Esophagus squamous epithelium (tissue), 4 donors: Measurements from ENCODE around the gene TSPAN11.
"Not testable (repeated sequence)": the region's sequence is repeated elsewhere in the genome, so short reads cannot be mapped to it uniquely, and the experiment has no call there.

Experiments
- CTCF ChIP-seq, 6 experiments: fragments of 450-650 bp in 4 of 6; fragments of 200-600 bp in 2 of 6; sonication (generic) in 2 of 6; IDR thresholded peaks; one replicate each; pipeline ENCODE4 v1.5.1; 2016 to 2019; ENCODE audit warnings: antibody characterized with exemption in 6 of 6, mild to moderate bottlenecking in 4 of 6, moderate library complexity in 4 of 6
- POLR2A ChIP-seq, 4 donors: fragments of 450-650 bp; IDR thresholded peaks; one replicate each; pipeline ENCODE4 v1.6.1; 2017; ENCODE audit warnings: antibody characterized with exemption in 4 of 4, mild to moderate bottlenecking in 4 of 4, moderate library complexity in 3 of 4

GRCh38 chr12:31027006-31027405 lies 100.5 kb downstream of the TSPAN11 start:
- not testable (repeated sequence) for TF ChIP-seq CTCF, POLR2A (IDR thresholded peaks at IDR 0.05)
